Islet precursor cell (in vitro differentiated cells): ENCODE data around the gene CFAP69.
A peak's percentile ranks its signal among the peaks of the same experiment; 100 is the strongest.
"Not testable (repeated sequence)": the region's sequence is repeated elsewhere in the genome, so short reads cannot be mapped to it uniquely, and the experiment has no call there.

Experiments used
- DNase-seq: peaks from one replicate; pipeline ENCODE4 v3.0.0-alpha.2; 2018

CFAP69 gene

GRCh38 chr7:90276033-90276728 lies 31.2 kb downstream of the CFAP69 start:
- no peak for DNase-seq

GRCh38 chr7:90288154-90288553 lies 43.2 kb downstream of the CFAP69 start:
- no peak for DNase-seq

- DNase-seq: no peak
These were observed 45.5 kb downstream of the CFAP69 start for GRCh38 chr7:90290244-90291113.

- no peak for DNase-seq
These were observed 53.4 kb downstream of the CFAP69 start for GRCh38 chr7:90298145-90299038.

GRCh38 chr7:90303241-90303640 lies 58.3 kb downstream of the CFAP69 start:
- DNase-seq: no peak

GRCh38 chr7:90309872-90310271 lies 64.9 kb downstream of the CFAP69 start:
- no peak for DNase-seq

GRCh38 chr7:90311175-90311574 lies 66.2 kb downstream of the CFAP69 start:
- no peak for DNase-seq

- no peak for DNase-seq
These were observed 67.8 kb downstream of the CFAP69 start for GRCh38 chr7:90312745-90313144.

GRCh38 chr7:90313907-90314306 lies 68.9 kb downstream of the CFAP69 start:
- no peak for DNase-seq

GRCh38 chr7:90320014-90320413 lies 75.0 kb downstream of the CFAP69 start:
- DNase-seq: no peak

- DNase-seq: no peak
These were observed 75.4 kb downstream of the CFAP69 start for GRCh38 chr7:90320418-90320800.

- peak; percentile 69 for DNase-seq
These were observed 76.0 kb downstream of the CFAP69 start, which contains the start of gene FAM237B for GRCh38 chr7:90320801-90321494. TSS of gene FAM237B (minus strand) at chr7:90321304. CDS start at chr7:90319748, 1,556 bp downstream.

GRCh38 chr7:90322837-90323236 lies 77.9 kb downstream of the CFAP69 start:
- no peak for DNase-seq

GRCh38 chr7:90326500-90326899 lies 81.5 kb downstream of the CFAP69 start:
- DNase-seq: no peak

- DNase-seq: no peak
These were observed 89.3 kb downstream of the CFAP69 start for GRCh38 chr7:90334193-90334843.

GRCh38 chr7:90334926-90335325 lies 90.0 kb downstream of the CFAP69 start:
- not testable (repeated sequence) for DNase-seq

GRCh38 chr7:90337106-90337505 lies 92.1 kb downstream of the CFAP69 start:
- DNase-seq: no peak

- no peak for DNase-seq
These were observed 100.0 kb downstream of the CFAP69 start for GRCh38 chr7:90345016-90345415.

GRCh38 chr7:90345595-90346335 lies 100.8 kb downstream of the CFAP69 start:
- DNase-seq: peak; percentile 55

- peak; percentile 96 for DNase-seq
These were observed 101.6 kb downstream of the CFAP69 start, which contains the start of gene GTPBP10 for GRCh38 chr7:90346336-90347125. TSS of gene GTPBP10 (plus strand) at chr7:90346716. CDS start at chr7:90346742, 26 bp downstream.
